HG03139 (cell line): Measurements from ENCODE around the gene FLOT2.
"Not testable (repeated sequence)": the region's sequence is repeated elsewhere in the genome, so short reads cannot be mapped to it uniquely, and the experiment has no call there.

Experiments
- ATAC-seq: cut with Tn5 transposase; IDR thresholded peaks from one replicate; pipeline ENCODE4 v1.9.1; 2021; ENCODE audit not compliant: unreplicated experiment

Gene FLOT2

GRCh38 chr17:28917029-28917428, 19.5 kb upstream of the FLOT2 start:
- no peak for ATAC-seq

GRCh38 chr17:28916302-28916934, 18.9 kb upstream of the FLOT2 start:
- no peak for ATAC-seq

GRCh38 chr17:28912938-28913333, 15.4 kb upstream of the FLOT2 start:
- no peak for ATAC-seq

GRCh38 chr17:28912281-28912937, 14.9 kb upstream of the FLOT2 start:
- no peak for ATAC-seq

GRCh38 chr17:28911411-28912045, 14.0 kb upstream of the FLOT2 start:
- ATAC-seq: no peak

GRCh38 chr17:28910534-28910933, 13.0 kb upstream of the FLOT2 start:
- no peak for ATAC-seq

GRCh38 chr17:28908640-28909167, 11.2 kb upstream of the FLOT2 start:
- no peak for ATAC-seq

GRCh38 chr17:28907709-28908475, 10.4 kb upstream of the FLOT2 start:
- no peak for ATAC-seq

- ATAC-seq: no peak
Observed at GRCh38 chr17:28906706-28907438, 9.3 kb upstream of the FLOT2 start.

GRCh38 chr17:28906276-28906675, 8.7 kb upstream of the FLOT2 start:
- ATAC-seq: no peak

GRCh38 chr17:28904800-28905199, 7.3 kb upstream of the FLOT2 start:
- ATAC-seq: no peak

- ATAC-seq: not testable (repeated sequence)
Observed at GRCh38 chr17:28903546-28903841, 6.0 kb upstream of the FLOT2 start.

- ATAC-seq: peak; percentile 66
Observed at GRCh38 chr17:28902819-28903545, 5.4 kb upstream of the FLOT2 start, which contains the start of gene DHRS13. Gene DHRS13 (minus strand): TSS chr17:28903079. CDS start chr17:28902944, 135 bp downstream.

GRCh38 chr17:28901866-28902818, 4.6 kb upstream of the FLOT2 start:
- peak; percentile 27 for ATAC-seq

GRCh38 chr17:28900986-28901726, 3.6 kb upstream of the FLOT2 start:
- no peak for ATAC-seq

- no peak for ATAC-seq
Observed at GRCh38 chr17:28899212-28899815, 1.8 kb upstream of the FLOT2 start.

GRCh38 chr17:28898527-28898955, 1.0 kb upstream of the FLOT2 start:
- no peak for ATAC-seq
